Stomach (tissue), 9 donors: ENCODE results near the gene F7. TPM values are rescaled to one million over a fixed set of nuclear protein-coding genes. Genes with fewer than 3 reads are reported as not detected.
"Not testable (repeated sequence)": the region's sequence is repeated elsewhere in the genome, so short reads cannot be mapped to it uniquely, and the experiment has no call there.

Source experiments
- DNase-seq, 2 donors: peaks; one replicate each; pipeline versions ENCODE4 v3.0.0 to v3.0.0-alpha.2; 2013 to 2019
- H3K27ac ChIP-seq, 5 donors: fragments of 200-600 bp in 4 of 5; sonication (generic) in 4 of 5; one replicate each; pipeline ENCODE4 v1.5.1; 2013 to 2019; ENCODE audit warnings: mild to moderate bottlenecking in 1 of 5, moderate library complexity in 1 of 5
- H3K27me3 ChIP-seq, 3 donors: fragments of 200-600 bp; sonication (generic); one replicate each; pipeline ENCODE4 v1.5.1; 2017 to 2019; ENCODE audit warnings: mixed run types in 1 of 3
- H3K36me3 ChIP-seq, 4 donors: fragments of 200-600 bp; sonication (generic); 1 replicate in 3 of 4; 2 replicates in 1 of 4; pipeline ENCODE4 v1.5.1; 2016 to 2019
- H3K4me1 ChIP-seq, 4 donors: fragments of 200-600 bp; sonication (generic); one replicate each; pipeline ENCODE4 v1.5.1; 2016 to 2019
- H3K4me3 ChIP-seq, 4 donors: fragments of 200-600 bp; sonication (generic) in 3 of 4; one replicate each; pipeline ENCODE4 v1.5.1; 2016 to 2019; ENCODE audit warnings: mild to moderate bottlenecking in 1 of 4
- H3K9me3 ChIP-seq, 4 donors: fragments of 200-600 bp; sonication (generic); one replicate each; pipeline ENCODE4 v1.5.1; 2016 to 2019
- CTCF ChIP-seq, 7 experiments: fragments of 450-650 bp in 4 of 7; fragments of 200-600 bp in 3 of 7; sonication (generic) in 3 of 7; IDR thresholded peaks; one replicate each; pipeline ENCODE4 v1.5.1; 2016 to 2019; ENCODE audit warnings: antibody characterized with exemption in 7 of 7, control low read depth in 2 of 7, mild to moderate bottlenecking in 1 of 7
- EP300 ChIP-seq: sonication (generic); formaldehyde crosslinking; IDR thresholded peaks from one replicate; pipeline ENCODE4 v1.6.1; 2017; ENCODE audit warnings: antibody characterized with exemption
- POLR2A ChIP-seq, 4 donors: fragments of 450-650 bp; IDR thresholded peaks; one replicate each; pipeline ENCODE4 v1.6.1; 2016; ENCODE audit warnings: antibody characterized with exemption in 4 of 4, control low read depth in 2 of 4, mild to moderate bottlenecking in 1 of 4, moderate library complexity in 1 of 4
- POLR2AphosphoS5 ChIP-seq, 3 donors: sonication (generic); formaldehyde crosslinking; IDR thresholded peaks; one replicate each; pipeline ENCODE4 v1.6.1; 2016; ENCODE audit warnings: antibody characterized with exemption in 3 of 3
- WGBS, 5 donors: extraction: QIAGEN DNeasy Blood & Tissue Kit in 3 of 5; methylation state at CpG; one replicate each; pipeline versions ENCODE4 v1.1.5 to v1.1.7; 2013 to 2018; 5-methylcytosine and 5-hydroxymethylcytosine counted together
- intact Hi-C: fragments of 100-400 bp; cut with DNase I; formaldehyde crosslinking; loops from one replicate; pipeline ENCODE4 v1.15.1; 2023; ENCODE audit warnings: low total_unique reads
- polyA plus RNA-seq, 3 donors: library from polyadenylated mRNA; stranded (reverse); fragments of 200-250 nt; gene quantifications; one replicate each; pipeline ENCODE4 v1.2.3, GENCODE V29; 2013
- total RNA-seq, 5 donors: library from RNA; depleted of rRNA; stranded (reverse); fragments of >200 nt; gene quantifications; one replicate each; pipeline versions ENCODE4 v1.1.0 to v1.2.3, GENCODE V29; 2014 to 2016
- donor health status: healthy with polysubstance abuse.
- donor health status: Bipolar disorder and iron deficiency.
- donor health status: healthy.

Gene F7
- total and polyA plus RNA-seq, 8 donors = 0.10 TPM; not detected in 7

- TF ChIP-seq POLR2AphosphoS5 (IDR thresholded peaks at IDR 0.05) = no peak
- TF ChIP-seq EP300 = no peak
- TF ChIP-seq POLR2A (IDR thresholded peaks at IDR 0.05) = no peak
- TF ChIP-seq CTCF (IDR thresholded peaks at IDR 0.05) = no peak
- no peak overlapping the region for H3K27ac ChIP-seq
- no peaks in the 10 kb centered on the region for H3K27me3 ChIP-seq
- H3K9me3 ChIP-seq = no peaks in the 10 kb centered on the region
- no peak overlapping the region for H3K4me3 ChIP-seq
- no peaks in the 10 kb centered on the region for H3K4me1 ChIP-seq
- peaks cover 10 to 78% (median 69%) of the 10 kb centered on the region in 4 donors for H3K36me3 ChIP-seq
- intact Hi-C loops = no loop called here
- DNase-seq = no peak
- 89 to 94% (median 93%) methylated on average over 18 to 20 of the region's 20 CpGs for WGBS, 5 donors
Observed at GRCh38 chr13:113077566-113077952, 28.0 kb upstream of the F7 start.

GRCh38 chr13:113077953-113078901 lies 27.4 kb upstream of the F7 start:
- no peak overlapping the region for H3K27ac ChIP-seq
- H3K27me3 ChIP-seq = no peaks in the 10 kb centered on the region
- no peaks in the 10 kb centered on the region for H3K4me1 ChIP-seq
- no peaks in the 10 kb centered on the region for H3K9me3 ChIP-seq
- DNase-seq = no peak
- 93 to 97% (median 95%) methylated on average over 23 to 42 of the region's 42 CpGs for WGBS, 5 donors
- intact Hi-C loops = no loop called here
- H3K4me3 ChIP-seq = no peak overlapping the region
- H3K36me3 ChIP-seq = peaks cover 10 to 83% (median 71%) of the 10 kb centered on the region in 4 donors
- no peak for TF ChIP-seq POLR2A (IDR thresholded peaks at IDR 0.05)
- no peak for TF ChIP-seq POLR2AphosphoS5 (IDR thresholded peaks at IDR 0.05)
- no peak for TF ChIP-seq CTCF (IDR thresholded peaks at IDR 0.05)
- TF ChIP-seq EP300 = no peak

GRCh38 chr13:113078902-113079780 lies 26.4 kb upstream of the F7 start:
- H3K4me3 ChIP-seq = no peak overlapping the region
- no peaks in the 10 kb centered on the region for H3K4me1 ChIP-seq
- TF ChIP-seq CTCF (IDR thresholded peaks at IDR 0.05) (no peak), POLR2A (IDR thresholded peaks at IDR 0.05) (no peak), EP300 (no peak), POLR2AphosphoS5 (IDR thresholded peaks at IDR 0.05) (no peak)
- 76 to 86% (median 84%) methylated on average over 18 to 27 of the region's 27 CpGs for WGBS, 5 donors
- H3K27me3 ChIP-seq = no peaks in the 10 kb centered on the region
- no peaks in the 10 kb centered on the region for H3K9me3 ChIP-seq
- DNase-seq = no peak
- intact Hi-C loops = no loop called here
- no peak overlapping the region for H3K27ac ChIP-seq
- peaks cover 10 to 80% (median 62%) of the 10 kb centered on the region in 4 donors for H3K36me3 ChIP-seq

- DNase-seq, H3K4me1 ChIP-seq, H3K9me3 ChIP-seq, H3K27me3 ChIP-seq, H3K27ac ChIP-seq, H3K4me3 ChIP-seq, intact Hi-C loops: not testable (repeated sequence)
- H3K36me3 ChIP-seq = peaks cover 8 to 78% (median 62%) of the 10 kb centered on the region in 4 donors
- WGBS, 5 donors = 66 to 77% (median 74%) methylated on average over 6 to 9 of the region's 9 CpGs
Observed at GRCh38 chr13:113079781-113080080, 25.9 kb upstream of the F7 start.
